Ascending aorta (tissue), 2 donors: ENCODE data around the gene WHRN. TPM values are rescaled to one million over a fixed set of nuclear protein-coding genes. Genes with fewer than 3 reads are reported as not detected.

Experiments used
- DNase-seq, 2 donors: peaks; one replicate each; pipeline ENCODE4 v3.0.0-alpha.2; 2019; ENCODE audit warnings: low spot score in 2 of 2
- H3K27ac ChIP-seq, 2 donors: fragments of 200-600 bp; sonication (generic); one replicate each; pipeline ENCODE4 v1.5.1; 2016 to 2017; ENCODE audit warnings: mild to moderate bottlenecking in 1 of 2
- H3K27me3 ChIP-seq: fragments of 200-600 bp; sonication (generic); one replicate; pipeline ENCODE4 v1.5.1; 2017
- H3K36me3 ChIP-seq, 2 donors: fragments of 200-600 bp; sonication (generic); one replicate each; pipeline ENCODE4 v1.5.1; 2016
- H3K4me1 ChIP-seq, 2 donors: fragments of 200-600 bp; sonication (generic); one replicate each; pipeline ENCODE4 v1.5.1; 2016 to 2017; ENCODE audit warnings: mild to moderate bottlenecking in 1 of 2
- H3K4me3 ChIP-seq, 2 donors: fragments of 200-600 bp; sonication (generic); one replicate each; pipeline ENCODE4 v1.5.1; 2016 to 2017; ENCODE audit warnings: mild to moderate bottlenecking in 1 of 2
- H3K9me3 ChIP-seq, 2 donors: fragments of 200-600 bp; sonication (generic); one replicate each; pipeline ENCODE4 v1.5.1; 2016
- CTCF ChIP-seq, 3 experiments: fragments of 200-600 bp in 2 of 3; fragments of 450-650 bp in 1 of 3; sonication (generic) in 2 of 3; IDR thresholded peaks; one replicate each; pipeline ENCODE4 v1.5.1; 2016 to 2019; ENCODE audit warnings: antibody characterized with exemption in 3 of 3, mild to moderate bottlenecking in 1 of 3, moderate library complexity in 1 of 3
- intact Hi-C: fragments of 100-400 bp; cut with DNase I; formaldehyde crosslinking; loops from one replicate; pipeline ENCODE4 v1.15.1; 2023
- total RNA-seq: library from RNA; depleted of rRNA; stranded (reverse); fragments of >200 nt; gene quantifications from one replicate; pipeline ENCODE4 v1.1.0, GENCODE V29; 2016

The WHRN gene
- total RNA-seq, 1 donor from 2014 or later, result 3.9 TPM

- Histone ChIP-seq H3K36me3 (no peaks in the 10 kb centered on the region), H3K27me3 (no peaks in the 10 kb centered on the region), H3K9me3 (no peaks in the 10 kb centered on the region), H3K27ac (no peak overlapping the region), H3K4me3 (no peak overlapping the region), H3K4me1 (no peaks in the 10 kb centered on the region)
- DNase-seq, result no peak
- intact Hi-C loops, result no loop called here
- no peak for TF ChIP-seq CTCF (IDR thresholded peaks at IDR 0.05)
Measured at GRCh38 chr9:114499528-114499927, 5.7 kb downstream of the WHRN start.

GRCh38 chr9:114497727-114498382 lies 7.4 kb downstream of the WHRN start:
- no peaks in the 10 kb centered on the region for H3K36me3 ChIP-seq
- no peak overlapping the region for H3K27ac ChIP-seq
- no peaks in the 10 kb centered on the region for H3K27me3 ChIP-seq
- intact Hi-C loops, result no loop called here
- TF ChIP-seq CTCF (IDR thresholded peaks at IDR 0.05), result no peak
- DNase-seq, result no peak
- H3K4me3 ChIP-seq, result no peak overlapping the region
- no peaks in the 10 kb centered on the region for H3K9me3 ChIP-seq
- no peaks in the 10 kb centered on the region for H3K4me1 ChIP-seq

GRCh38 chr9:114497236-114497635 lies 8.0 kb downstream of the WHRN start:
- intact Hi-C loops, result no loop called here
- no peaks in the 10 kb centered on the region for H3K4me1 ChIP-seq
- no peak overlapping the region for H3K27ac ChIP-seq
- no peaks in the 10 kb centered on the region for H3K9me3 ChIP-seq
- H3K36me3 ChIP-seq, result no peaks in the 10 kb centered on the region
- TF ChIP-seq CTCF (IDR thresholded peaks at IDR 0.05), result no peak
- no peak overlapping the region for H3K4me3 ChIP-seq
- no peaks in the 10 kb centered on the region for H3K27me3 ChIP-seq
- no peak for DNase-seq

- no peak overlapping the region for H3K27ac ChIP-seq
- H3K4me3 ChIP-seq, result no peak overlapping the region
- H3K4me1 ChIP-seq, result no peaks in the 10 kb centered on the region
- DNase-seq, result no peak
- intact Hi-C loops, result no loop called here
- H3K36me3 ChIP-seq, result no peaks in the 10 kb centered on the region
- no peak for TF ChIP-seq CTCF (IDR thresholded peaks at IDR 0.05)
- no peaks in the 10 kb centered on the region for H3K9me3 ChIP-seq
- H3K27me3 ChIP-seq, result no peaks in the 10 kb centered on the region
Measured at GRCh38 chr9:114496011-114496410, 9.3 kb downstream of the WHRN start.

- no peaks in the 10 kb centered on the region for H3K9me3 ChIP-seq
- intact Hi-C loops, result no loop called here
- no peak for TF ChIP-seq CTCF (IDR thresholded peaks at IDR 0.05)
- H3K27me3 ChIP-seq, result no peaks in the 10 kb centered on the region
- H3K4me1 ChIP-seq, result no peaks in the 10 kb centered on the region
- DNase-seq, result no peak
- no peak overlapping the region for H3K27ac ChIP-seq
- H3K4me3 ChIP-seq, result no peak overlapping the region
- no peaks in the 10 kb centered on the region for H3K36me3 ChIP-seq
Measured at GRCh38 chr9:114494776-114495569, 10.3 kb downstream of the WHRN start.
